ENCODE measurements around the gene SPDYE5.

The SPDYE5 gene

DNA sequence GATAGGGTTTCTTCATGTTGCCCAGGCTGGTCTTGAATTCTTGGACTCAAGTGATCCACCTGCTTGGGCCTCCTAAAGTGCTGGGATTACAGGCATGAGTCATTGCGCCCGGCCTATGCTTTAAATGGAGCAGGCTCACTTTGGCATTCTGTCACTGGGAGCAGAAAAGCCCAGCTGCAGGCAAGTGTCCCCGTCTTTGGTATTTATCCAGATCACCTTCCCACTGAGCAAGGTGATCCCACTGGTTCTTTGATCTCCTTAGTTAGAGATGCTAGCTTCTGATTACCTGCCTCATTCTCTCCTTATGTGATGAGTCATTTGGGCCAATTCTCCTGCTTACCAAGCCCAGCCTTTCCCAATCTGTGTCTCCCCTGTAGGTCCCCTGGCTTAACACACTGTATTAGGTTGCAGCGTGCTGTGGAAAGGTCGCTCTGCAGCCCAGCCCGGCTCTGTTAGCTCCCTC lies 39.3 kb downstream of the SPDYE5 start:
- Histone ChIP-seq H2AFZ (ENCODE audit: low read depth, low read length, severe bottlenecking) (no peak overlapping the region), H3F3A (ENCODE audit: insufficient read depth) (no peaks in the 10 kb centered on the region), H3K4me2 (ENCODE audit: low read depth, low read length, poor library complexity, severe bottlenecking) (no peak overlapping the region), H3K9me3 (ENCODE audit: insufficient read depth, low read length) (no peaks in the 10 kb centered on the region), H3K27me3 (ENCODE audit: low read length) (no peaks in the 10 kb centered on the region), H3K9me2 (replicated peaks; ENCODE audit: insufficient read depth, low read length) (no peaks in the 10 kb centered on the region), H3K9ac (ENCODE audit: low read length) (no peak overlapping the region), H3K79me2 (ENCODE audit: insufficient read depth, low read length) (peaks cover 14% of the 10 kb centered on the region), H4K20me1 (ENCODE audit: low read depth, low read length) (no peaks in the 10 kb centered on the region), H3K4me3 (ENCODE audit: insufficient read depth, low read length, poor library complexity, severe bottlenecking) (no peak overlapping the region), H3K36me3 (ENCODE audit: low read length) (no peaks in the 10 kb centered on the region), H3K27ac (ENCODE audit: low read depth, low read length) (no peak overlapping the region)
- no peak for TF ChIP-seq EZH2phosphoT487 (conservative IDR thresholded peaks at IDR 0.05; ENCODE audit: low read length)
- TF ChIP-seq, protein P1, sequence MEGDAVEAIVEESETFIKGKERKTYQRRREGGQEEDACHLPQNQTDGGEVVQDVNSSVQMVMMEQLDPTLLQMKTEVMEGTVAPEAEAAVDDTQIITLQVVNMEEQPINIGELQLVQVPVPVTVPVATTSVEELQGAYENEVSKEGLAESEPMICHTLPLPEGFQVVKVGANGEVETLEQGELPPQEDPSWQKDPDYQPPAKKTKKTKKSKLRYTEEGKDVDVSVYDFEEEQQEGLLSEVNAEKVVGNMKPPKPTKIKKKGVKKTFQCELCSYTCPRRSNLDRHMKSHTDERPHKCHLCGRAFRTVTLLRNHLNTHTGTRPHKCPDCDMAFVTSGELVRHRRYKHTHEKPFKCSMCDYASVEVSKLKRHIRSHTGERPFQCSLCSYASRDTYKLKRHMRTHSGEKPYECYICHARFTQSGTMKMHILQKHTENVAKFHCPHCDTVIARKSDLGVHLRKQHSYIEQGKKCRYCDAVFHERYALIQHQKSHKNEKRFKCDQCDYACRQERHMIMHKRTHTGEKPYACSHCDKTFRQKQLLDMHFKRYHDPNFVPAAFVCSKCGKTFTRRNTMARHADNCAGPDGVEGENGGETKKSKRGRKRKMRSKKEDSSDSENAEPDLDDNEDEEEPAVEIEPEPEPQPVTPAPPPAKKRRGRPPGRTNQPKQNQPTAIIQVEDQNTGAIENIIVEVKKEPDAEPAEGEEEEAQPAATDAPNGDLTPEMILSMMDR (IDR thresholded peaks at IDR 0.05; ENCODE audit: insufficient read depth, low read length, poor library complexity, severe bottlenecking): no peak

DNA sequence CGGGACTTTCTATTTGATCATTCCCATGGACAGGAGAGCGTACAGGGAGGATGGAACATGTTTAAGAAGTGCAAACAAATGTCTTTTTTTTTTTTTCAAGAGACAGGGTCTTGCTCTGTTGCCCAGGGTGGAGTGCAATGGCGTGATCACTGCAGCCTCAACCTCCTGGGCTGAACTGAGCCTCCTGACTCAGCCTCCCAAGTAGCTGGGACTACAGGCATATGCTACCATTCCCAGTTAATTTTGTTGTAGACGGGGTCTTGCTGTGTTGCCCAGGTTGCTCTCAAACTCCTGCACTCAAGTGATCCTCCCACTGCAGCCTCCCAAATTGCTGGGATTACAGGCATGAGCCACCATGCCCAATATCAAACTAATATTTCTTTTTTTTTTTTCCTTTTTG lies 40.5 kb downstream of the SPDYE5 start:
- peaks cover 2% of the 10 kb centered on the region for H3K79me2 ChIP-seq (ENCODE audit: insufficient read depth, low read length)
- no peak overlapping the region for H2AFZ ChIP-seq (ENCODE audit: low read depth, low read length, severe bottlenecking)
- no peaks in the 10 kb centered on the region for H4K20me1 ChIP-seq (ENCODE audit: low read depth, low read length)
- TF ChIP-seq, protein P1 (IDR thresholded peaks at IDR 0.05; ENCODE audit: insufficient read depth, low read length, poor library complexity, severe bottlenecking): no peak
- TF ChIP-seq EZH2phosphoT487 (conservative IDR thresholded peaks at IDR 0.05; ENCODE audit: low read length): no peak
- no peak overlapping the region for H3K9ac ChIP-seq (ENCODE audit: low read length)
- H3K4me2 ChIP-seq (ENCODE audit: low read depth, low read length, poor library complexity, severe bottlenecking): no peak overlapping the region
- H3K27ac ChIP-seq (ENCODE audit: low read depth, low read length): no peak overlapping the region
- no peaks in the 10 kb centered on the region for H3K36me3 ChIP-seq (ENCODE audit: low read length)
- H3F3A ChIP-seq (ENCODE audit: insufficient read depth): no peaks in the 10 kb centered on the region
- no peak overlapping the region for H3K4me3 ChIP-seq (ENCODE audit: insufficient read depth, low read length, poor library complexity, severe bottlenecking)
- no peaks in the 10 kb centered on the region for H3K9me2 ChIP-seq (replicated peaks; ENCODE audit: insufficient read depth, low read length)
- no peaks in the 10 kb centered on the region for H3K27me3 ChIP-seq (ENCODE audit: low read length)
- H3K9me3 ChIP-seq (ENCODE audit: insufficient read depth, low read length): no peaks in the 10 kb centered on the region

DNA sequence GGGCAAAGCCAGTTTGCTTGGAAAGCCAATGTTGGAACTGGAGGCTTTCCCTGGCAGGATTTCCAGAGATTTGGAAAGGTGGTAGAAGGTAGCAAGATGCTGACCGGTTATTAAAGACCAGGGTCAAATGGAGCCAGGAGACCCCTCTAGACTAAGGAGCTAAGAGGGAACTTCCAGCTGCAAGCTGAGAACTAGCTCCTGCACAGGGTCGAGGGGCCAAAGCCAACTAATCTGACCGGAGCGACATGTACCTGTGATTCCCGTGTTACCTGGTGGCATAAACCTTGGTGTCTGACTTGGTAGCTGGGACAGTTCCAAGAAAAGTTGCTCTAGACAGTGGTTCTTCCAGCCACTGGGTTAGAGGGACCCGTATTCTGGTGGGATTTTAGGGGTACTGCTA lies 41.8 kb downstream of the SPDYE5 start:
- Histone ChIP-seq H3K9ac (ENCODE audit: low read length) (no peak overlapping the region), H3K4me3 (ENCODE audit: insufficient read depth, low read length, poor library complexity, severe bottlenecking) (no peak overlapping the region), H2AFZ (ENCODE audit: low read depth, low read length, severe bottlenecking) (no peak overlapping the region), H3F3A (ENCODE audit: insufficient read depth) (no peaks in the 10 kb centered on the region), H3K36me3 (ENCODE audit: low read length) (no peaks in the 10 kb centered on the region), H3K4me2 (ENCODE audit: low read depth, low read length, poor library complexity, severe bottlenecking) (no peak overlapping the region), H3K27me3 (ENCODE audit: low read length) (no peaks in the 10 kb centered on the region), H4K20me1 (ENCODE audit: low read depth, low read length) (no peaks in the 10 kb centered on the region), H3K9me2 (replicated peaks; ENCODE audit: insufficient read depth, low read length) (no peaks in the 10 kb centered on the region), H3K9me3 (ENCODE audit: insufficient read depth, low read length) (no peaks in the 10 kb centered on the region), H3K27ac (ENCODE audit: low read depth, low read length) (no peak overlapping the region), H3K79me2 (ENCODE audit: insufficient read depth, low read length) (no peaks in the 10 kb centered on the region)
- no peak for TF ChIP-seq EZH2phosphoT487 (conservative IDR thresholded peaks at IDR 0.05; ENCODE audit: low read length)
- TF ChIP-seq, protein P1 (IDR thresholded peaks at IDR 0.05; ENCODE audit: insufficient read depth, low read length, poor library complexity, severe bottlenecking): no peak

Measured in SU-DHL-6 (cell line).